ENCODE data around the gene PYGB. TPM values are rescaled to one million over a fixed set of nuclear protein-coding genes. Genes with fewer than 3 reads are reported as not detected.
A peak's percentile ranks its signal among the peaks of the same experiment; 100 is the strongest.

Gene PYGB
- total RNA-seq, 1 donor from 2014 or later: 46.6 TPM

- Mint-ChIP-seq H3K27ac (no peak overlapping the region), H3K4me1 (no peaks in the 10 kb centered on the region), H3K9me3 (no peaks in the 10 kb centered on the region), H3K4me3 (no peak overlapping the region), H3K36me3 (peaks cover 33% of the 10 kb centered on the region), H3K27me3 (ENCODE audit: low read depth) (no peaks in the 10 kb centered on the region)
- TF ChIP-seq CTCF (IDR thresholded peaks at IDR 0.05; ENCODE audit: unreplicated experiment): no peak
- DNase-seq (ENCODE audit: low spot score in 2 of 2, unreplicated experiment in 2 of 2): peak in 1 of 2 experiments; percentile 8
Measured at GRCh38 chr20:25281541-25281991, 33.7 kb downstream of the PYGB start.

- DNase-seq (ENCODE audit: low spot score in 2 of 2, unreplicated experiment in 2 of 2): peak in 1 of 2 experiments; percentile 15
- H3K4me1 Mint-ChIP-seq: no peaks in the 10 kb centered on the region
- H3K4me3 Mint-ChIP-seq: no peak overlapping the region
- no peaks in the 10 kb centered on the region for H3K27me3 Mint-ChIP-seq (ENCODE audit: low read depth)
- H3K9me3 Mint-ChIP-seq: no peaks in the 10 kb centered on the region
- H3K27ac Mint-ChIP-seq: no peak overlapping the region
- TF ChIP-seq CTCF (IDR thresholded peaks at IDR 0.05; ENCODE audit: unreplicated experiment): no peak
- peaks cover 38% of the 10 kb centered on the region for H3K36me3 Mint-ChIP-seq
Measured at GRCh38 chr20:25282034-25282781, 34.3 kb downstream of the PYGB start.

- Mint-ChIP-seq H3K27me3 (ENCODE audit: low read depth) (no peaks in the 10 kb centered on the region), H3K27ac (no peak overlapping the region)
Measured at GRCh38 chr20:25282796-25283195, 34.9 kb downstream of the PYGB start.

GRCh38 chr20:25283221-25283951 lies 35.5 kb downstream of the PYGB start:
- Mint-ChIP-seq H3K36me3 (peaks cover 38% of the 10 kb centered on the region), H3K27ac (no peak overlapping the region), H3K27me3 (ENCODE audit: low read depth) (no peaks in the 10 kb centered on the region), H3K9me3 (no peaks in the 10 kb centered on the region), H3K4me3 (no peak overlapping the region), H3K4me1 (no peaks in the 10 kb centered on the region)
- DNase-seq (ENCODE audit: low spot score in 2 of 2, unreplicated experiment in 2 of 2): peak in 1 of 2 experiments; percentile 9
- TF ChIP-seq CTCF (IDR thresholded peaks at IDR 0.05; ENCODE audit: unreplicated experiment): no peak

More at GRCh38 chr20:25282796-25283195, 34.9 kb downstream of the PYGB start:
- no peak overlapping the region for H3K4me3 Mint-ChIP-seq
- peak in 1 of 2 experiments; percentile 13 for DNase-seq (ENCODE audit: low spot score in 2 of 2, unreplicated experiment in 2 of 2)
- no peaks in the 10 kb centered on the region for H3K4me1 Mint-ChIP-seq
- peaks cover 38% of the 10 kb centered on the region for H3K36me3 Mint-ChIP-seq
- H3K9me3 Mint-ChIP-seq: no peaks in the 10 kb centered on the region
- no peak for TF ChIP-seq CTCF (IDR thresholded peaks at IDR 0.05; ENCODE audit: unreplicated experiment)

GRCh38 chr20:25284131-25284601 lies 36.3 kb downstream of the PYGB start:
- no peak for DNase-seq (ENCODE audit: low spot score in 2 of 2, unreplicated experiment in 2 of 2)
- Mint-ChIP-seq H3K4me3 (no peak overlapping the region), H3K27ac (no peak overlapping the region), H3K9me3 (no peaks in the 10 kb centered on the region), H3K27me3 (ENCODE audit: low read depth) (no peaks in the 10 kb centered on the region), H3K4me1 (no peaks in the 10 kb centered on the region), H3K36me3 (peaks cover 38% of the 10 kb centered on the region)
- TF ChIP-seq CTCF (IDR thresholded peaks at IDR 0.05; ENCODE audit: unreplicated experiment): no peak

Data from mesothelial cell of epicardium (in vitro differentiated cells).